Psoas muscle (tissue), 8 donors: Measurements from ENCODE around the gene MRPL28. TPM values are rescaled to one million over a fixed set of nuclear protein-coding genes. Genes with fewer than 3 reads are reported as not detected.
"Not testable (repeated sequence)": the region's sequence is repeated elsewhere in the genome, so short reads cannot be mapped to it uniquely, and the experiment has no call there.

Experiments
- ATAC-seq, 4 donors: fragments of 200-7000 bp; cut with Tn5 transposase; one replicate each; pipeline ENCODE4 v1.9.1; 2020; ENCODE audit warnings: moderate library complexity in 3 of 4, mild to moderate bottlenecking in 2 of 4
- DNase-seq, 2 donors: peaks; one replicate each; pipeline ENCODE4 v3.0.0-alpha.2; 2020
- H3K27ac ChIP-seq: fragments of 200-600 bp; one replicate; pipeline ENCODE4 v1.8.0; 2022
- H3K27me3 ChIP-seq, 3 donors: fragments of 200-600 bp in 1 of 3; one replicate each; pipeline versions ENCODE4 v1.6.1 to v1.8.0; 2013 to 2022; ENCODE audit warnings: low read length in 2 of 3, mild to moderate bottlenecking in 2 of 3, moderate library complexity in 1 of 3; ENCODE audit not compliant: insufficient read depth in 3 of 3
- H3K36me3 ChIP-seq, 2 donors: fragments of 200-600 bp in 1 of 2; one replicate each; pipeline versions ENCODE4 v1.6.1 to v1.8.0; 2013 to 2022; ENCODE audit warnings: low read depth in 1 of 2, mild to moderate bottlenecking in 1 of 2, moderate library complexity in 1 of 2; ENCODE audit not compliant: insufficient read depth in 1 of 2
- H3K4me1 ChIP-seq: fragments of 200-600 bp; one replicate; pipeline ENCODE4 v1.8.0; 2022
- H3K4me3 ChIP-seq: fragments of 200-600 bp; one replicate; pipeline ENCODE4 v1.8.0; 2022; ENCODE audit warnings: mild to moderate bottlenecking
- H3K9me3 ChIP-seq: fragments of 200-600 bp; one replicate; pipeline ENCODE4 v1.8.0; 2022
- WGBS, 3 donors: extraction: QIAGEN DNeasy Blood & Tissue Kit; methylation state at CpG; one replicate each; pipeline versions ENCODE4 v1.1.6 to v1.1.7; 2013; 5-methylcytosine and 5-hydroxymethylcytosine counted together
- intact Hi-C, 2 donors: fragments of 100-400 bp; cut with DNase I; formaldehyde crosslinking; loops; one replicate each; pipeline versions ENCODE4 v1.11.0 to v1.14.2; 2022
- long read RNA-seq, 2 donors: library from polyadenylated mRNA; unstranded; transcript quantifications; one replicate each; pipeline ENCODE4 v2.0.0, GENCODE V29; 2021
- polyA plus RNA-seq, 3 donors: library from polyadenylated mRNA; stranded (reverse); fragments of 200-250 nt; gene quantifications; one replicate each; pipeline ENCODE4 v1.2.3, GENCODE V29; 2013
- total RNA-seq, 4 donors: library from RNA; stranded (reverse); fragmentation: NEBNext Ultra II Directional in 2 of 4; extraction: Animal tissue kit (Norgen Biotek cat#: 25700) in 2 of 4; gene quantifications; one replicate each; pipeline versions ENCODE4 v1.2.1 to v1.2.4, GENCODE V29; 2021 to 2023
- TF ChIP-seq, protein P1 (sequence below): fragments of 200-600 bp; IDR thresholded peaks from one replicate; pipeline ENCODE4 v1.8.0; 2022; ENCODE audit warnings: antibody characterized with exemption
- donor health status: healthy with polysubstance abuse.
- donor health status: DM: no; HTN: no; CAD: no; lungs with moderate emphysema.
- donor health status: Bipolar disorder and iron deficiency.
- donor health status: healthy.
- donor health status: DM: yes; HTN: yes; CAD: no.
- donor health status: DM: no; HTN: no; CAD: no.
- donor health status: DM: no; HTN: no; CAD: no.
- donor health status: DM: yes; HTN: yes; CAD: no.

Gene MRPL28
- total RNA-seq (10 to 100 TPM; 55.4 to 68.8 (median 55.9) TPM), polyA plus RNA-seq (100 to 1,000 TPM in 1 of 3 donors, 10 to 100 TPM in 2; 67.1 to 126 (median 86.8) TPM)
- long read RNA-seq, donor 1, transcript MRPL28-201 (6 exons, 1,098 nt): major isoform, 14 of 27 reads
- long read RNA-seq, donor 1, partial matches to known transcripts: 7 of 27 reads
- long read RNA-seq, donor 1, other reads (novel, unspliced or antisense): 6 of 27 reads
- long read RNA-seq, donor 2, transcript MRPL28-201 (6 exons, 1,098 nt): major isoform, 37 of 66 reads
- long read RNA-seq, donor 2, partial matches to known transcripts: 23 of 66 reads
- long read RNA-seq, donor 2, other reads (novel, unspliced or antisense): 5 of 66 reads

DNA sequence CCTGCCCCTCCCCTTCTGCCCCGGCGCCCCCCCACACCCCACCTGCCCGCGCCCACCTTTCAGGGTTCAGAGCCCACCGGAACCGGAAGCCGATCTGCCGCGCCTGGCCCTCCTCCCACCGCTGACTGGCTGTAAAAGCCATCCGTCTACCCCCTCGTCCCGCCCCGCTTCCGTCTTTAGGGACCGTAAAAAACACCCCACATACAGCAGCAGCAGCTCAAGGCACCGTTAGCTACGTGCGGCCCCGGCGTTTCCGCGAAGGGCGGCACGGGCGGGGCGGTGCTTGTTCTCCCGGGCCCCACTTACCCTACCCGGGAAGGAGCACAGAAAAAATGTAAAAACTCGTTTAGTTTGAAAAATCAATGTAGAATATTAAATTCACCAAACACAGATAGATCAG is at the start of gene MRPL28:
Gene MRPL28, minus strand, starts transcription at position 96 of the 400 bp plus-strand sequence. CDS start 320 bp downstream, outside the sequence.
- peaks cover 13% of the 10 kb centered on the region for H3K4me1 ChIP-seq
- ATAC-seq (peak; percentile 94 to 98 (median 96)), DNase-seq (peak; percentile 94 to 97)
- peak within 1 kb of the TSS; percentile 67 for H3K27ac ChIP-seq
- WGBS, 3 donors: 0% methylated on average over 26 to 30 of the region's 30 CpGs
- H3K27me3 ChIP-seq: no peaks in the 10 kb centered on the region
- H3K9me3 ChIP-seq: no peaks in the 10 kb centered on the region
- TF ChIP-seq, protein P1, sequence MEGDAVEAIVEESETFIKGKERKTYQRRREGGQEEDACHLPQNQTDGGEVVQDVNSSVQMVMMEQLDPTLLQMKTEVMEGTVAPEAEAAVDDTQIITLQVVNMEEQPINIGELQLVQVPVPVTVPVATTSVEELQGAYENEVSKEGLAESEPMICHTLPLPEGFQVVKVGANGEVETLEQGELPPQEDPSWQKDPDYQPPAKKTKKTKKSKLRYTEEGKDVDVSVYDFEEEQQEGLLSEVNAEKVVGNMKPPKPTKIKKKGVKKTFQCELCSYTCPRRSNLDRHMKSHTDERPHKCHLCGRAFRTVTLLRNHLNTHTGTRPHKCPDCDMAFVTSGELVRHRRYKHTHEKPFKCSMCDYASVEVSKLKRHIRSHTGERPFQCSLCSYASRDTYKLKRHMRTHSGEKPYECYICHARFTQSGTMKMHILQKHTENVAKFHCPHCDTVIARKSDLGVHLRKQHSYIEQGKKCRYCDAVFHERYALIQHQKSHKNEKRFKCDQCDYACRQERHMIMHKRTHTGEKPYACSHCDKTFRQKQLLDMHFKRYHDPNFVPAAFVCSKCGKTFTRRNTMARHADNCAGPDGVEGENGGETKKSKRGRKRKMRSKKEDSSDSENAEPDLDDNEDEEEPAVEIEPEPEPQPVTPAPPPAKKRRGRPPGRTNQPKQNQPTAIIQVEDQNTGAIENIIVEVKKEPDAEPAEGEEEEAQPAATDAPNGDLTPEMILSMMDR: no peak
- intact Hi-C loops: no loop called here
- H3K4me3 ChIP-seq: peak within 1 kb of the TSS; percentile 60
- H3K36me3 ChIP-seq: peaks cover 4 to 72% of the 10 kb centered on the region in 2 donors

DNA sequence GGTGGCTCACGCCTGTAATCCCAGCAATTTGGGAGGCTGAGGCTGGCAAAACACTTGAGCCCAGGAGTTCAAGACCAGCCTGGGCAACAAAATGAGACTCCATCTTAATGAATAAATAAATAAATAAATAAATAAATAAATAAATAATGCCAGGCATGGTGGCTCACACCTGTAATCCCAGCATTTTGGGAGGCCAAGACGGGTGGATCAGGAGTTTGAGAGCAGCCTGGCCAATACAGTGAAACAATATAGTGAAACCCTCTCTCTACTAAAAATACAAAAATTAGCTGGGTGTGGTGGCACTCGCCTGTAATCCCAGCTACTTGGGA is 44.8 kb upstream of the MRPL28 start:
- DNase-seq, intact Hi-C loops, H3K4me1 ChIP-seq, H3K27ac ChIP-seq, ATAC-seq, H3K27me3 ChIP-seq, H3K9me3 ChIP-seq, H3K4me3 ChIP-seq: not testable (repeated sequence)
- H3K36me3 ChIP-seq: peaks cover 0 to 18% of the 10 kb centered on the region in 2 donors
- WGBS, 3 donors: 95 to 100% (median 96%) methylated on average over 3 of the region's 3 CpGs

DNA sequence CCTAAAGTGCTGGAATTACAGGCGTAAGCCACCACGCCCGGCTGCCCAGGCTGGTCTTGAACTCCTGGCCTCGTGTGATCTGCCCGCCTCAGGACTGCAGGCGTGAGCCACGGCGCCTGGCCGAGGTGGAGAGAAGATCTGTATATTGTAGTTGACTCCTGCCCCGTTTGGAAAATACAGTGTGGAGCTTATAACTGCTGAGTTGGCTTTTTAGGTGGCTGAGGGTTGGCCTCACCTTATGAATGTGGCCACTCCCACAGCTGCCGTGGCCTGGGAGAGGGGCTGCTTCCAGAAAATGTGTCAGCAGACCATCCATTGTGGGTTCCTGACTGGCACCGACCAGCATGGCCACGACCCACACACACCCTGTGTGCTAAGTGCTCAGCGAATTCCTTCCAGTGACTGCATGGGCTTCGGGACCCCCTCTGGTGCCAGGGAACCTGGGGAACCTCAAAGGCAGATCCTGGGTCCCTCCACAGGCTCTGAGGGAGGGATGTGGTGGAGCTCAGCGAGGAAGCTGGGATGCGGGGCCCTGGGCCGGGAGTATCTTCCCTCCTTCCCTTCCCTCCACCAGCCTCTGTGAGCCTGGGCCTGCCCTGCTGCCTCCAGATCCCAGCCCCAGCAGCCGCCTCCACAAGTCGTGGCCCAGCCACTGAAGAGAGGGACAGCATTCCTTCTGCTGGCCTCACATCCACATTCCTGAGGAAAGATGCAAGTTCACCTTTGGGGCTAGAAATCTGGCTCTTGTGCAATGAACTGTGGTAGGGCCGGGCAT is 44.2 kb upstream of the MRPL28 start:
- TF ChIP-seq, protein P1: no peak
- intact Hi-C loops: no loop called here
- H3K27me3 ChIP-seq: no peaks in the 10 kb centered on the region
- ATAC-seq: no peak
- no peak for DNase-seq
- H3K27ac ChIP-seq: no peak overlapping the region
- no peaks in the 10 kb centered on the region for H3K9me3 ChIP-seq
- peaks cover 0 to 22% of the 10 kb centered on the region in 2 donors for H3K36me3 ChIP-seq
- WGBS, 3 donors: 88 to 91% (median 88%) methylated on average over 18 to 21 of the region's 21 CpGs
- no peak overlapping the region for H3K4me3 ChIP-seq
- no peaks in the 10 kb centered on the region for H3K4me1 ChIP-seq

DNA sequence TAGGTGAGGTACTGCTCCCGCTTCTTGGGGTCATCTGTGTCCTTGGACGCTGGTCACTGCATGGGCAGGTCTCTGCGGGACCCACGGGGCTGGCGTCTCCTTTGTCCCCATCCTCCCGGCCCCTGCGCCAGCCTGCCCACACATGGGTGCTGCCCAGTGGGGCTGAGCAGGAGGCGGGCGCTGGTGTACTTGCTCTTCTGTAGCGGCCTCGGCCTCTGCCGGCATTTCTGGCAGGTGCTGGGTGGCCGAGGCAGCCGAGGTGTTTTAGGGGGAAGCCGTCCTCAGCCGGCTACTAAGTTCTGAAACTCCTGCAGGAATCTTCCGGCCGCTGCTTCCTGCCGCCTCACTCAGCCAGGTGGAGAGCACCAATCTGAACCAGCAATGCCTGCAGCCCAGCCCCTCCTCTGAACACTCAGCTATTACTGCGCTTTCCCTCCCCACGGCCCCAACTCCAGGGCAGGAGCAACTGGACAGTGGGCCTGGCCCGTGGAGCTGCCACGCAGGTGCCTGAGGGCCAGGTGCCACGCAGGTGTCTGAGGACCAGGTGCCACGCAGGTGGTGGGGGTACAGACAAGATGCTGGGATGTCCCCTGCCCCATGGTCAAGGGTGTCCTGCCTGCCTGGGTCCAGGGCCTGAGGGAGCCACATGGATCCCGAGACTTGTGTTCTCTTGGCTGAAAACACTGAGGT is 41.4 kb upstream of the MRPL28 start:
- Histone ChIP-seq H3K27ac (no peak overlapping the region), H3K9me3 (no peaks in the 10 kb centered on the region), H3K4me1 (no peaks in the 10 kb centered on the region), H3K4me3 (no peak overlapping the region), H3K27me3 (no peaks in the 10 kb centered on the region), H3K36me3 (peaks cover 0 to 27% of the 10 kb centered on the region in 2 donors)
- 90 to 95% (median 93%) methylated on average over 26 of the region's 26 CpGs for WGBS, 3 donors
- intact Hi-C loops: no loop called here
- DNase-seq (no peak), ATAC-seq (no peak)
- TF ChIP-seq, protein P1: no peak
